AG10803 (cell line): Measurements from ENCODE around the gene DENND1A.

ENCODE experiments used
- DNase-seq: peaks from one replicate; pipeline ENCODE4 v3.0.0; 2010; ENCODE audit warnings: low read depth
- H3K4me3 ChIP-seq: 2 replicates; pipeline ENCODE4 v1.5.1; 2011; ENCODE audit warnings: mild to moderate bottlenecking, low read length, control low read depth
- CTCF ChIP-seq: conservative IDR thresholded peaks from 2 replicates; pipeline ENCODE4 v1.5.1; 2011; ENCODE audit warnings: mild to moderate bottlenecking, low read length, control low read depth, inconsistent platforms

DENND1A gene

GRCh38 chr9:123796618-123797484 is 133.1 kb downstream of the DENND1A start:
- no peak overlapping the region for H3K4me3 ChIP-seq
- no peak for DNase-seq
- TF ChIP-seq CTCF = no peak

GRCh38 chr9:123796094-123796493 is 133.8 kb downstream of the DENND1A start:
- TF ChIP-seq CTCF = no peak
- DNase-seq = no peak
- H3K4me3 ChIP-seq = no peak overlapping the region

GRCh38 chr9:123795336-123795735 is 134.6 kb downstream of the DENND1A start:
- TF ChIP-seq CTCF = no peak
- H3K4me3 ChIP-seq = no peak overlapping the region
- no peak for DNase-seq

GRCh38 chr9:123792501-123792900 is 137.4 kb downstream of the DENND1A start:
- no peak overlapping the region for H3K4me3 ChIP-seq
- TF ChIP-seq CTCF = no peak
- no peak for DNase-seq

GRCh38 chr9:123789554-123790292 is 140.2 kb downstream of the DENND1A start:
- H3K4me3 ChIP-seq = no peak overlapping the region
- no peak for DNase-seq
- TF ChIP-seq CTCF = no peak

GRCh38 chr9:123787416-123787815 is 142.5 kb downstream of the DENND1A start:
- DNase-seq = no peak

More at GRCh38 chr9:123787416-123787815, 142.5 kb downstream of the DENND1A start:
- no peak for TF ChIP-seq CTCF
- no peak overlapping the region for H3K4me3 ChIP-seq
